NCI-H774 (cell line): ENCODE data around the gene PPAN.

Experiments
- DNase-seq: peaks from one replicate; lab custom pipeline; 2025; lab: John Stamatoyannopoulos, UW

The PPAN gene

GRCh38 chr19:10113964-10114650 is 7.9 kb downstream of the PPAN start:
- no peak for DNase-seq

DNA sequence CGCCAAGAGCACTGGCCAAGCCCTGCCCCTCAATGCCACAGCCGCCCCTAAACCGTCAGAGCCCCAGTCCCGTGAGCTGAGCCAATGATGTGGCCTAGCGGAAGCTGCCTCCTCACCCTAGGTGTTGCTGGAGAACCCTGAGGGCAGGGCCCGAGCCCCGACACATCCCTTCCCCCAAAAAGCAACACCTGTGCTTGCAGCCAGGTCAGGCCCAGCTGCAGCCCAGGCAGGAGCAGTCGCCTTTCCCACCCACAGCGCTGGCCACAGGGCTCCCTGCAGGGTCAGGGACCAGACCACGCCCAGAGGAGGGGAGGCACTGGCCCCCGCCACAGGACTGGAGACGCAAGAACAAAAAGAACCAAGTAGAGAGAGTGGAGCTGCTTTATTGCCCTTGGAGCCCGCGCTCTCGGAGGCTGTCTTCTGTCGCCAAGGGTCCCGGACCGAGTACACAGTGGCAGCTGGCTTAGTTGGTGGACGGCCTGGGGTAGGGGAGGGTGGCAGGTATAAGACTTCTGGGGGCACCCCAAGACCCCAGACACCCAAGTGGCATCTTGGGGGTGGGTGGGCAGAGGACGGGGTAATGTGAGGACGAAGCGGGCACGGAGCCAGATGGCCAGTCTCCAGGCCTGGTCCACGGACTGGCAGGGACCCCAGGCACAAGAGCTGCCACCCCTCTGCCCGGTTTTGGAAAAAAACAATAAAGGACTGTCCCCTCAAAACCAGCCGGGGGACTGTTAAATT is 8.7 kb downstream of the PPAN start:
- no peak for DNase-seq

DNA sequence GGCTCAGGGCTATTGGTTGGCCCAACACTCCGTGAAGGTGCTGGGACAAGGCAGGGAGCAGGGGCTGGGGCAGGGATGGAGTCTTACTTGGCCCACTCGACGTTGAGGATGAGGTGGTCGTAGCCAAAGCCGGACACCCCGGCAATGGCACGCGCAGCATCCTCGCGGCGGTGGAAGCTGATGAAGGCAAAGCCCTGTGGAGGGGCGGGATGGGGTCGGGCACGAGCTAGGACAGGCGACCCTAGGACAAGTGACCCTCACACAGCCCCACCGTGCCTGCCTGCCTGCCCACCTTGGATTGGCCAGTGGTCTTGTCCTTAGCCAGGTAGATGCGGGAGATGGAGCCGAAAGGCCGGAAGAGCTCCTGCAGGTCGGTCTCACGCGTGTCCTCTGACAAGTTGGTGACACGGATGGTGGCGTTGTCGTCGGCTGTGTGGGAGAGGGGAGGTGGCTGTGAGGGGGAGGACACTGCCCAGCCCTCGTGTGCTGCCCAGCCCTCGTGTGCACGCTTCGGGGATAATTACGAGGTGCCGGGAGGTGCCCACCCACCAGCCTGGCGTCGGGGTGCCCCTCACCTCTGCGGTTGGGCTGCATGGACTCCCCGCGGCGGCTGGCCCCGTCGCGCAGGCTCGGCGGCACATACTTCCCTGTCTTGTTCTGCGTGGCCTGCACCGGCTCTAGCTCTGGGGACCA is 9.4 kb downstream of the PPAN start:
- DNase-seq, result no peak

DNA sequence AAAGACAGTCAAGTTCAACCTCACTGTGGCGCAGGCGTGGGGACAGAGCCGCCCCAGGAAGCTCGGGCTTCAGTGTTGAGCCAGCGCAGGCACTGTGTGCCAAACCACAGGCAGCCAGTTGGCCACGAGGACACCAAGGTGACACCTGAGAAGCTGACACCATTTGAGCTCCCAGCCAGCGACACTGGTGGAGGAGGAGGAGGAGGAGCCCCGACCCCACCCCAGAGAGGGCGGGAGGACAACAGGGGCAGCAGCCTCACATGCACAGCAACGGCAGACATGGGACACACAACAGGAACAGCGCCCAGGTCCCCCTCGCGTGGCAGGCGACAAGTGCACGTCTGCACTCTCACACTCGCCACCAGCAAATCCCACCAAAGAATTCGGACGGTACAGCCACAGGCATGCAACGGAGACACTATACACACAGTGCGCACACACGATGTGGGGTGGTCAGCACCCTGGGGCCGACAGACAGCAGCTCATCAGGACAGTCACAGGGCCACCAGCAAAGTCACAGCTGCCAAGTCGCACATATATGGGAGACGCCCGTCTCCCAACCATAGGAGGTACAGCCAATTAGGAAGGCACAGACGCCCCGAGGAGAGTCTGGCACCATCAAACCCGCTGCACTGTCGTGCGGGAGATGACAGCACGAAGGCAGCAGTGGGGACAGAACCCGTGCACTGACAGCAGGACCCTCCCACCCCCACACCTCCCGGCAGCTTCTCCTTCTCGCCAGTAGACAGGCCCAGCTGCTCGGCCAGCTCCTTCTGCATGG is 10.1 kb downstream of the PPAN start:
- DNase-seq, result no peak

- no peak for DNase-seq
These were observed 10.9 kb downstream of the PPAN start for GRCh38 chr19:10116866-10117616.

DNA sequence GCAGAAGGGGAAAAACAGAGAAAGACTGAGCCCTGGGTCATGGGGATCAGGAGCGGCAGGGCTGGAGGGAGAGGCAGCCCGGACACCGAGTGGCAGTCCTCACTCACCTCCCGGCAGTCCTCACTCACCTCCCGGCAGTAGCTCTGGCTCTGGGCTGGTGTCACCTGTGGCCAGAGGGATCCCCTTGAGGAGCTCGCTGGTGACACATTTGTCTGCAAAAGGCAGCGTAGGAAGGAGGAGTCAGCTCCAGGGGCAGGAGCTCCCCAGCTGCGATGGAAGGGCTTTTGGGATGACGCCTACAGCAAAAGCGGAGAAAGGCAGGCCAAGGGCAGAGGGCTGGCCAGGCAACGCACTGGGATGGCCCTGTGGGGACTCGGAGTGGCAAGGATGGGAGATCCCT is 12.8 kb downstream of the PPAN start:
- DNase-seq, result no peak

DNA sequence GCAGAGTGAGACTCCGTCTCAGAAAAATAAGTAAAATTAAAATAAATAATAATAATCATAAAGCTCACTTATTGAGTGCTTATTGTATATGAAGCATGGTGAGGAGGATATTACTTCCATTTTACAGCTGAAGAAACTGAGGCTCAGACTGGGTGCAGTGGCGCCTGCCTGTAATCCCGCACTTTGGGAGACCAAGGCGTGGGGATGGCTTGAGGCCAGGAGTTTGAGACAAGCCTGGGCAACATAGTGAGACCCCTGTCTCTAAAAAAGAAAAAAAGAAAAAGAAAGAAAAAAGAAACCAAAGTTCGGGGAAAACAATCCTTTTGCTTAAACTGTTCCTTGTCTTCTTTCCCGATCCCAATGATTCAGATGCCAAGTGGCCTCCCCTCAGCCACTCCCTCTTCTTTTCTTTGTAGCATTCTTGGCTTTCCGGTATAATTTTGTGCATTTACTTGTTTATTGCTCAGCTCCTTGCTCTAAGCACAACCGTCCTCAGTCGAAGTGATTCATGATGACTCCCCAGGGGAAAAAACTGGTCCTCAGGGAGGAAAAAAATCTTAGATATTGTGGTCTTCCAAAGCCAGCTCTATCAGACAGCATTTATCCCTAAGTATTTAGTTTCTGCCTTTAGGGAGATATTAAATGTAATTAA is 14.5 kb downstream of the PPAN start:
- no peak for DNase-seq

DNA sequence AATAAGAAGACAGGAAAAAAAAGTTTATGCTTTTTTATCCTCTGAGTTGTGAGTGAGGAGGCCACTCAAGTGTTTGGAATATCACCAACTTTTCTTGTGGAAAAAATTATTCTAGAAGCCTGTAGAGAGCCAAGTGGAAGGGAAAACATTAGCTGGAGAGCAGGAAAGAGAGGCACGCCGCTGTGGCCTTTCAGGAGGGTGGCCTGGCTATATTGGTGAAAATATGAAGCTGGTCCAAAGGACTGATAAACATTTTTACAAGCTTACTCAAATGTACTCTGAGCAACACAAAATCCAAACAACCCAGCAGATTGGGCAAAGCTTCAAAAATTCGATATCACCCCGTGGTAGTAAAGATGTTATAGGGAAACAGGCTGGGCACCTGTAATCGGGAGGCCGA is 15.9 kb downstream of the PPAN start:
- DNase-seq, result no peak

GRCh38 chr19:10124429-10124828 is 18.3 kb downstream of the PPAN start:
- no peak for DNase-seq

GRCh38 chr19:10126213-10126639 is 20.1 kb downstream of the PPAN start:
- DNase-seq, result no peak

DNA sequence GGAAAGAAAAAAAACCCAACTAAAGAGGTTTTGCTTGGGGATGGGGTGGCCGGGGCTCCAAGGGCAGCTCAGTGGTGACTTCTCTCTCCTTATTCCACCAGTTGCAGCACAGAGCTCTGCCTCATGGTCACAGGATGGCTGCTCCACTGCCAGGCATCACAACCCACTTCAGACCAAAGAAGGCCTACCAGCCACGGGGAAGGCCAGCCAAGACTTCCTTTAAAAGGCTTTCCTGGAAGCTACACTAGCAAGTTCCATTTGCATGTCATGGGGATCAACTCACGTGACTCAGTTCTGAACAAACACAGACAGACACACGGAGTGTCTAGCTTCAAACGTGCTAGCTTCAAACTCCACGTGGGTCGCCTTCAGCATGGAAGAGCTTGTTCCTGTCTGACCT is 26.7 kb downstream of the PPAN start:
- no peak for DNase-seq

GRCh38 chr19:10133596-10133995 is 27.4 kb downstream of the PPAN start:
- no peak for DNase-seq

- no peak for DNase-seq
These were observed 27.9 kb downstream of the PPAN start for GRCh38 chr19:10134040-10134439.

- DNase-seq, result no peak
These were observed 29.6 kb downstream of the PPAN start for GRCh38 chr19:10135551-10136334.

DNA sequence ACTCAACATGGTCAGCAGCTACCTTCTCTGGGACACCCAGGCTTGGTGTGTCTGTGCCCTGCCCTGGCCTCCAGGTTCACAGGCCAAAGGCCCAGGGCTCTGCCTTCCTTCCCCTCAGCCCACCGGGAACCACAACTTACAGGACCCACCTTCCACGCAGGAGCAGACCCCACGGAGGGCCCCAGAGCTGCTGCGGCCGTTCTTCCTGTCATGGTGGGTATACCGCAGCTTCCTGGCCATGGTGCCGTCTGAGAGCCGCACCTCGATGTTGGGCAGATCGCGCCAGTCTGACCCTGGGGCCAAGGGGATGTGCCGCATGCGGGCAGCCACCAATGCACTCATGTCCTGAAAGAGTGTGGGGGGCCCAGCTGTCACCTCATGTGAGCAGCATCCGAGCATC is 30.8 kb downstream of the PPAN start:
- no peak for DNase-seq

DNA sequence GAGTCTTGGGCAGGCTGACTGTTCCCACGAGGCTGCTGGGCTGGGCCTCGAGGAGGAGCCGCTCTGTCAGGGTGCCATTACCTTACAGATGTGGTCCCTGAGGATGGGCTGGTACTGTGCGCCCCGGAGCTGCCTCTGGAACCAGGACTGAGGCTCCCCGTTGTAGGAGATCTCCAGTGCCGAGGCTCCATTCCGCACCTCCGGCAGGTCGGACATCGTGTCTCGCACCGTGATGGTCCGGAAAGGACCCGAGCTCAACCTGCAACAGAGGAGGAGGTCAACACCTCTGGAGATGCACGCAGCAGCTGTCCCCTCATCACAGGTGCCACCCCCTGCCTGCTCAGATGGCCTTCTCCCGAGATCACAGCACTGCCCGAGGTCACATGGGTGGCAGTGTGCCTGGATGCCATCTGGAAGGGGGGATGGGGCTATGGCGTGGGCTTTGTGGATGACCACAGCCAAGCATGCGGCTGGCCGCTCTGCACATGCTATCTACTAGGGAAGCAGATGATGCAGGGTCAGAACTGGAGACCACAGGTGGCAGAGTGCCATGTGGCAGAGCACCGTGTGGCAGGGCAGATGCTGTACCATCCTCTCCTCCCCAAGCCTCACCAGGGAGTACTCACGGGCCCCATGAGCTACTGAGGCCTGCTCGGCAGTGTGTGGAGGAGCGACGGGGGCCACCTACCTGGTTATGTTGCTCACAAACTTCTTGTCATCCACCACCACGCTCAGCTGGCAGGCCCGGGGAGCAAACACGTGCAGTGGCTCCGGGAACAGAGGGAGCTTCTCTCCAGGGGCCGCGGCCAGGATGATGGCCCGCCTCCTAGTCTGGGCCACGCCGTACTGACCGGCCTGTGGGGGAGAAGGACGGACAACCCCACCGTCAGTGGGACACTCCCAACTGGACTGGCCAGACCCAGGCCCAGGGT is 31.9 kb downstream of the PPAN start:
- DNase-seq, result no peak

DNA sequence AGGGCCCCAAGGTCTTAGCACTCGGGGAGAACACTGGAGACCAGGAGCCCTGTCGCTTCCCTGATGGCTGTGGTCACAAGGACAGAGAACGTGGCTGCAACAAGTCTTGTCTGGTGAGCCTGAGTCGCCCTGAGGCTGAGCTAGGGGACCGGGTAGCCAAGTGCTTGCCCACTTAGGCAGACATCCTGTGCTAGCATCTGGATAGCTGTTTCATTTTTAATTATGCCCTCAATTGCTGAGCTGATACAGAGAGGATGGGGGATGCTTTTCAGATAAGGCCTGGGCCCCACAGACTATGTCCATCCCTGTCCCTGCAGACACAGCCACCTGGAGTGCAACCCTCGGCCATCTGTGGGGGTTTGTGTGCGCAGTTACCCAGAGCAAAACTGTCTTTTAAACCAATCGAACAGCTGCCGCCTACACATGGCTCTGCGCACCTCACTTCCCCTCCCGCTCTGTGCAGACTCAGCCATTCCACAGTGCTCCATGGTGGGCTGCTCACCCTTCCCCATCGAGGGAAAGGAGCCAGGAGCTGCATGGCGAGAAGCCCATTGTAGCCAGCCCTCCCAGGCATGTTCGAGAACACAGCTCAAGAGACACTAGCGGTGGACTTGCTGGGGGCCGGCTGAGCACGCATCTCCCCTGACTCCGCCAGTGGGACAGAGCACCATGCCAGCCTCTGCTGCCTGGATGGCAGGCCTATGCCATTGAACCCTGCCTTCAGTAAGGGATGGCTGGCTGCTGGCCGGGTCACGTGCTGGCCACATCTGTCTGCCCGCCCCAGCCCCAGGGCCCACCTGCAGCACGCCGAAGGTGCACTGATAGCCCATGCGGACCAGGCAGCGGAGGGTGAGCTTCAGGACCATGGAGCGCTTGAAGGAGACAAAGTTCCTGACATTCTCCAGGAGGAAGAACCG is 33.0 kb downstream of the PPAN start:
- DNase-seq, result no peak

DNA sequence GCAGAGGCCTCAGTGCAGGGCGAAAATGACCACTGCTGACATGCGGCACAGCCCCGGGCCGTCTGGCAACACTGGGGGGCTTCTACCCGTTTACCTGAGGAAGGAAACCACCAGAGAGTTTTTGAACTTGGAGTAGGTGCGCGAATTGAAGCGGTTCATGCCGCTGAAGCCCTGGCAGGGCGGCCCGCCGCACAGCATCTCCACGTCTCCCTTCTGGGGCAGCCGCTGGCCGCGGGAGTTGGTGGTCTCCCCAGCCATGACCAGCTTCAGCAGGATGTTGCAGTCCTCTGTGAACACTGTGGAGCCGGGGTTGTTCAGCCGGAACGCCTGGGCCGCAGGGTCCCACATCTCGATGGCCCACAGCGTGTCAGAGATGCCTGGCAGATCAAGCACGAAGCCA is 33.8 kb downstream of the PPAN start:
- DNase-seq, result no peak
